ENCODE data around the gene DRC3. TPM values are rescaled to one million over a fixed set of nuclear protein-coding genes. Genes with fewer than 3 reads are reported as not detected.
A peak's percentile ranks its signal among the peaks of the same experiment; 100 is the strongest.

The DRC3 gene
- total and polyA plus RNA-seq, 12 donors = 0.55 to 3.0 (median 2.0) TPM

GRCh38 chr17:18004345-18004744 is 31.7 kb downstream of the DRC3 start:
- DNase-seq (no peak), ATAC-seq (no peak)
- H3K4me1 ChIP-seq = peaks cover 0 to 27% (median 8%) of the 10 kb centered on the region in 9 donors

GRCh38 chr17:18004884-18005305 is 32.2 kb downstream of the DRC3 start:
- intact Hi-C loops (cut with DNase I) = no loop called here
- H3K27ac ChIP-seq = peak overlapping the region in 2 of 10 donors; percentile 2 to 45
- H3K27me3 ChIP-seq = no peaks in the 10 kb centered on the region
- no peak for DNase-seq
- ATAC-seq = peak in 7 of 8 donors; percentile 39 to 83 (median 71)
- peak in 7 of 9 donors; percentile 23 to 54 (median 41) for TF ChIP-seq CTCF (IDR thresholded peaks at IDR 0.05)
- 48 to 55% methylated on average over 9 of the region's 9 CpGs for WGBS, 2 donors
- H3K4me3 ChIP-seq = no peak overlapping the region
- H3K9me3 ChIP-seq = no peaks in the 10 kb centered on the region
- H3K36me3 ChIP-seq = peaks cover 0 to 22% (median 0%) of the 10 kb centered on the region in 9 donors
- peaks cover 0 to 30% (median 8%) of the 10 kb centered on the region in 9 donors for H3K4me1 ChIP-seq

More at GRCh38 chr17:18004345-18004744, 31.7 kb downstream of the DRC3 start:
- 81 to 83% methylated on average over 9 of the region's 9 CpGs for WGBS, 2 donors
- H3K9me3 ChIP-seq = no peaks in the 10 kb centered on the region
- peak overlapping the region in 1 of 10 donors; percentile 2 for H3K27ac ChIP-seq
- intact Hi-C loops (cut with DNase I) = no loop called here
- H3K4me3 ChIP-seq = no peak overlapping the region
- TF ChIP-seq CTCF (IDR thresholded peaks at IDR 0.05) = no peak
- peaks cover 0 to 21% (median 0%) of the 10 kb centered on the region in 9 donors for H3K36me3 ChIP-seq
- H3K27me3 ChIP-seq = no peaks in the 10 kb centered on the region

GRCh38 chr17:18005496-18005895 is 32.8 kb downstream of the DRC3 start:
- H3K36me3 ChIP-seq = peaks cover 0 to 25% (median 0%) of the 10 kb centered on the region in 9 donors
- no peak for TF ChIP-seq CTCF (IDR thresholded peaks at IDR 0.05)
- peak overlapping the region in 3 of 10 donors; percentile 1 to 45 (median 43) for H3K27ac ChIP-seq
- peaks cover 0 to 2% (median 0%) of the 10 kb centered on the region in 11 donors for H3K9me3 ChIP-seq
- intact Hi-C loops (cut with DNase I) = no loop called here
- ATAC-seq (peak in 1 of 8 donors; percentile 19), DNase-seq (no peak)
- H3K4me1 ChIP-seq = peaks cover 0 to 33% (median 8%) of the 10 kb centered on the region in 9 donors
- no peak overlapping the region for H3K4me3 ChIP-seq
- 70 to 78% methylated on average over 3 of the region's 3 CpGs for WGBS, 2 donors
- H3K27me3 ChIP-seq = no peaks in the 10 kb centered on the region

- TF ChIP-seq CTCF (IDR thresholded peaks at IDR 0.05) = no peak
- 77 to 88% methylated on average over 29 to 31 of the region's 31 CpGs for WGBS, 2 donors
- DNase-seq (no peak), ATAC-seq (no peak)
- peaks cover 0 to 31% (median 0%) of the 10 kb centered on the region in 9 donors for H3K36me3 ChIP-seq
- H3K27ac ChIP-seq = no peak overlapping the region
- H3K27me3 ChIP-seq = no peaks in the 10 kb centered on the region
- peaks cover 0 to 4% (median 0%) of the 10 kb centered on the region in 11 donors for H3K9me3 ChIP-seq
- H3K4me3 ChIP-seq = no peak overlapping the region
- H3K4me1 ChIP-seq = peaks cover 0 to 33% (median 8%) of the 10 kb centered on the region in 9 donors
- intact Hi-C loops (cut with DNase I) = no loop called here
These were observed 34.0 kb downstream of the DRC3 start for GRCh38 chr17:18006495-18007239.

All from heart right ventricle (tissue), 16 donors.